Astrocyte (in vitro differentiated cells and primary cell): Measurements from ENCODE around the gene VLDLR. TPM values are rescaled to one million over a fixed set of nuclear protein-coding genes. Genes with fewer than 3 reads are reported as not detected.

Experiments
- total RNA-seq: library from RNA; stranded (reverse); gene quantifications from 2 replicates; pipeline ENCODE4 v1.2.1, GENCODE V29; 2021

VLDLR gene
- total RNA-seq, 1 donor from 2014 or later: 63.2 TPM

Other genes with a start within 250 kb of the VLDLR start
- not detected in 2 replicates for gene KCNV2, start 95.7 kb downstream of the VLDLR start, total RNA-seq
- 58.0 and 64.2 TPM in 2 replicates for gene PUM3, start 222.3 kb downstream of the VLDLR start, total RNA-seq